ENCODE measurements around the gene ACTRT2.
A peak's percentile ranks its signal among the peaks of the same experiment; 100 is the strongest.

ACTRT2 gene

DNA sequence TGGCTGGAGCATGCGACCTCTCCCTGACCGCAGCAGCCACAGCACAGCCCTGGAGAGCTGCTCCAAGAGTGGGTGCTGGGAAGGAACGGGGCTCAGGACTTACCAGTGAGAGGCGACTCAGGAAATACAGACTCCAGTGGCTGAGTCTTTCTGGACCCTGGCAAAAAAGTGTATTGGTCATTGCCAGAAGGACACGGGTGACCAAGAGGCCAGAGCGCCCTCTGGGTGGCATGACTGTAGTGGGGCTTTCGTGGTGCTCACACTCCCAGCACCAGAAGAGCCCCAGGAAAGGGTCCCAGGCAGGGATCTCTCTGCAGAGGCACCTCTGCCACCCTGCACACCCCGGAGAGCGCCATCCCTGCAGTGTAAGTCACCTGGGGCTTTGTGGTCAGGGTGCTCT, 38.9 kb downstream of the ACTRT2 start:
- no peaks in the 10 kb centered on the region for H3K36me3 ChIP-seq (ENCODE audit: control insufficient read depth, insufficient read depth, low read length)
- H3K27ac ChIP-seq (ENCODE audit: low read depth, low read length, severe bottlenecking): no peak overlapping the region
- no peak overlapping the region for H3K4me3 ChIP-seq (ENCODE audit: extremely low read depth, insufficient read depth, low read length, poor library complexity, severe bottlenecking)
- H3K9me3 ChIP-seq (ENCODE audit: control insufficient read depth, low read length): no peaks in the 10 kb centered on the region
- no peaks in the 10 kb centered on the region for H3K4me1 ChIP-seq (ENCODE audit: control insufficient read depth, insufficient read depth, low read length, poor library complexity, severe bottlenecking)
- 82 to 83% methylated on average over 9 of the region's 9 CpGs for WGBS, 2 experiments (ENCODE audit: insufficient coverage in 2 of 2)

- H3K9me3 ChIP-seq (ENCODE audit: control insufficient read depth, low read length): no peaks in the 10 kb centered on the region
- H3K27ac ChIP-seq (ENCODE audit: low read depth, low read length, severe bottlenecking): no peak overlapping the region
- H3K4me1 ChIP-seq (ENCODE audit: control insufficient read depth, insufficient read depth, low read length, poor library complexity, severe bottlenecking): no peaks in the 10 kb centered on the region
- H3K36me3 ChIP-seq (ENCODE audit: control insufficient read depth, insufficient read depth, low read length): no peaks in the 10 kb centered on the region
- no peak overlapping the region for H3K4me3 ChIP-seq (ENCODE audit: extremely low read depth, insufficient read depth, low read length, poor library complexity, severe bottlenecking)
- 66 to 76% methylated on average over 11 to 15 of the region's 15 CpGs for WGBS, 2 experiments (ENCODE audit: insufficient coverage in 2 of 2)
Measured at GRCh38 chr1:3060601-3061551, 39.6 kb downstream of the ACTRT2 start.

DNA sequence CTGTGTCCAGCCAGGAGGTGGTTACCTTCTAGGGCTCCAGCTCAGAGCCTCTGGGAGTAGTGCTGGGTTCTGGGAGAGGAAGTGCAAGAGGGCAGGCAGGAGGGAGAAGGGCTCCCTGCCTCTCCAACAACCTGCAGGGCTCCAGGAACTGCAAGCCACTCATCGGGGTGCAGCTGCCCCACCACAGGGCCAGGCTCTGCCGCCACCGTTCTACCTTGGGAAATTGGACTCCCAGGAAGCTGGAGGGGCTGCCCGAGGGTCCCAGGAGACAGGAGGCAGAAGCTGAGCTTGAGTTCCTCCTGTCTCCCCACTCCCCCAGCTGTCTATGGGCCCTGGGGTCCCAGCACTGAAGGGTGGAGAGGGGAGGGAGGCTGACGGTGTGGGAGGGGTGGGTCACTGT, 40.3 kb downstream of the ACTRT2 start:
- no peaks in the 10 kb centered on the region for H3K9me3 ChIP-seq (ENCODE audit: control insufficient read depth, low read length)
- H3K36me3 ChIP-seq (ENCODE audit: control insufficient read depth, insufficient read depth, low read length): no peaks in the 10 kb centered on the region
- no peaks in the 10 kb centered on the region for H3K4me1 ChIP-seq (ENCODE audit: control insufficient read depth, insufficient read depth, low read length, poor library complexity, severe bottlenecking)
- H3K27ac ChIP-seq (ENCODE audit: low read depth, low read length, severe bottlenecking): no peak overlapping the region
- H3K4me3 ChIP-seq (ENCODE audit: extremely low read depth, insufficient read depth, low read length, poor library complexity, severe bottlenecking): no peak overlapping the region
- 56 to 59% methylated on average over 3 to 4 of the region's 5 CpGs for WGBS, 2 experiments (ENCODE audit: insufficient coverage in 2 of 2)

DNA sequence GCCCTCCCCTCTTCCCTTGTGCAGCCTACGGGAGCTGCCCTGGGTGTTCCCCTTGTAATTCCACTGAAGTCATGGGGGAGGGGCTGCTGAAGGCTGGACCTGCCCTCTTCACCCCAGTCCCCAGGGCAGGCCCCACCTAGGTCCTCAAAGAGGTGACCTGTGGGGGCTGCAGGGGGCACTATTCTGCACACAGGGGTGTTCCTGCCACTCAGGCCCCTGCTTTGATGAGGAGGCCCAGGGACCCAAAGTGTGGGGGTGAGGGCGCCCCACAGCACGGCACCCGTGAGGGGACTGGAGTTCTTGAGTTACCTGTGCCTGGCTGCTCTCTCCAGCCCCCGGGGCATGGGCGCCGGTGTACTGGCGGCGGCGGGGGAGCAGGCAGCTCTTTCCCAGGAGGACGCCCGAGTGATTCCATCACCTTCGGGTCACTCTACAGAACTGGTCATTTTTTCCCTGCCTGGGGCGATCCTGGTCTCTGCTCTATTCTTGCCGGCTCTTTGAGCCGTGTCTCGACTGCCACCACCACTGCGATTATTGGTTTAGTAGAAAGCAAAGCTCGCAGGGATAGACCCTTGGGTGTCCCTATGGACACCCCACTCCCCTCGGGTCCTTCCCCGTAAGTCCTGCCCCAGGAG, 40.8 kb downstream of the ACTRT2 start:
- Histone ChIP-seq H3K4me3 (ENCODE audit: extremely low read depth, insufficient read depth, low read length, poor library complexity, severe bottlenecking) (no peak overlapping the region), H3K27ac (ENCODE audit: low read depth, low read length, severe bottlenecking) (no peak overlapping the region), H3K9me3 (ENCODE audit: control insufficient read depth, low read length) (no peaks in the 10 kb centered on the region), H3K36me3 (ENCODE audit: control insufficient read depth, insufficient read depth, low read length) (no peaks in the 10 kb centered on the region), H3K4me1 (ENCODE audit: control insufficient read depth, insufficient read depth, low read length, poor library complexity, severe bottlenecking) (no peaks in the 10 kb centered on the region)
- WGBS, 2 experiments (ENCODE audit: insufficient coverage in 2 of 2): 24 to 31% methylated on average over 15 to 17 of the region's 21 CpGs

- Histone ChIP-seq H3K4me1 (ENCODE audit: control insufficient read depth, insufficient read depth, low read length, poor library complexity, severe bottlenecking) (peaks cover 3% of the 10 kb centered on the region), H3K9me3 (ENCODE audit: control insufficient read depth, low read length) (no peaks in the 10 kb centered on the region), H3K36me3 (ENCODE audit: control insufficient read depth, insufficient read depth, low read length) (no peaks in the 10 kb centered on the region), H3K27ac (ENCODE audit: low read depth, low read length, severe bottlenecking) (no peak overlapping the region), H3K4me3 (ENCODE audit: extremely low read depth, insufficient read depth, low read length, poor library complexity, severe bottlenecking) (peak overlapping the region; percentile 11)
- WGBS, 2 experiments (ENCODE audit: insufficient coverage in 2 of 2): 2 to 5% methylated on average over 13 to 19 of the region's 50 CpGs
Measured at GRCh38 chr1:3062616-3063378, 41.5 kb downstream of the ACTRT2 start.

DNA sequence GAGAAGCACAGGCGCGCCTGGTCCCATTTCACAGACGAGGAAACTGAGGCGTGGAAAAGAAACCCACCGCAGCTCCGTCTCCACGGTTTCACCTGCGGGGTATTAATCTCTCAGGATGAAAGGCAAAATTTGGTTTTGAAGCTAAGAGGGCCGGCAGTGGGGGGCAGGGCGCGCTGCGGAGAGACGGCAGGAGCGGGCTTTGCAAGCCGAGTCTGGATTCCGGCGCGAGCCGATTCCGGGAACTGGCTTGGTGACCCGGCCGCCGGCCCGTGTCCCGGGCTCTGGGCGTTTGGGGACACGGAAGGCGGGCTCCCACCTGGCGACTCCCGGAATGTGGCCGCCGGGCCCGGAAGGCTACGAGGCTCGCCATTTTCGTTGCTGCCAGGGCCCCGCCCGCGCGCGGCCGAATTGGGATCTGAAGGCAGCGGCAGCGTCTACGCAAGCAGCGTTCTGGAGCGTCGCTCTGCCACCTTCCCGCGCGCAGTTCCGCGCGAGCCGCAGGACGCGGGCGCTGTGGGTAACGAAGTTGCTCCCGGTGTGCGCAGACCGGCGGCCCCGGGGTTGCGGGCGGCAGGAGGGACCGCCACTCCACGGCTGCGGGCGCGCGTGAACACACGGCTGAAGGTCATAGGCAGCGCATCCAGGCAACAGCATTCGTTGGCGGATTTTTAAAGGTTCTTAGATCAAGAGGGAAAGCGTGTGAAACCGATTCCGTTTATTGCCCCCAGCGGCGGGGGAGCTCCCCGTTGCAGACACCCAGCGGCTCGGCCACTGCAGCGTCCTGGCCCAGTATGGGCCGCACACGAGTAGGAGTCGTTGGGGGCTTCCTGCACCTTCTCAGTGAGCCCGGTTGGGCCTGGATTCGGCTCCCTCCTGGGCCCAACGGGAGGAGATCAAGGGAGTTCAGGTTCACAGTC, 42.4 kb downstream of the ACTRT2 start:
- peak overlapping the region; percentile 11 for H3K4me3 ChIP-seq (ENCODE audit: extremely low read depth, insufficient read depth, low read length, poor library complexity, severe bottlenecking)
- H3K27ac ChIP-seq (ENCODE audit: low read depth, low read length, severe bottlenecking): no peak overlapping the region
- no peaks in the 10 kb centered on the region for H3K9me3 ChIP-seq (ENCODE audit: control insufficient read depth, low read length)
- 5% methylated on average over 65 to 90 of the region's 91 CpGs for WGBS, 2 experiments (ENCODE audit: insufficient coverage in 2 of 2)
- no peaks in the 10 kb centered on the region for H3K36me3 ChIP-seq (ENCODE audit: control insufficient read depth, insufficient read depth, low read length)
- peaks cover 5% of the 10 kb centered on the region for H3K4me1 ChIP-seq (ENCODE audit: control insufficient read depth, insufficient read depth, low read length, poor library complexity, severe bottlenecking)

- Histone ChIP-seq H3K36me3 (ENCODE audit: control insufficient read depth, insufficient read depth, low read length) (no peaks in the 10 kb centered on the region), H3K4me3 (ENCODE audit: extremely low read depth, insufficient read depth, low read length, poor library complexity, severe bottlenecking) (no peak overlapping the region), H3K4me1 (ENCODE audit: control insufficient read depth, insufficient read depth, low read length, poor library complexity, severe bottlenecking) (peaks cover 9% of the 10 kb centered on the region), H3K27ac (ENCODE audit: low read depth, low read length, severe bottlenecking) (no peak overlapping the region), H3K9me3 (ENCODE audit: control insufficient read depth, low read length) (no peaks in the 10 kb centered on the region)
- WGBS, 2 experiments (ENCODE audit: insufficient coverage in 2 of 2): 54% methylated on average over 14 to 17 of the region's 17 CpGs
Measured at GRCh38 chr1:3064296-3064850, 43.1 kb downstream of the ACTRT2 start.

- 59 to 62% methylated on average over 6 to 9 of the region's 9 CpGs for WGBS, 2 experiments (ENCODE audit: insufficient coverage in 2 of 2)
- Histone ChIP-seq H3K4me3 (ENCODE audit: extremely low read depth, insufficient read depth, low read length, poor library complexity, severe bottlenecking) (no peak overlapping the region), H3K27ac (ENCODE audit: low read depth, low read length, severe bottlenecking) (no peak overlapping the region), H3K9me3 (ENCODE audit: control insufficient read depth, low read length) (no peaks in the 10 kb centered on the region), H3K4me1 (ENCODE audit: control insufficient read depth, insufficient read depth, low read length, poor library complexity, severe bottlenecking) (peaks cover 11% of the 10 kb centered on the region), H3K36me3 (ENCODE audit: control insufficient read depth, insufficient read depth, low read length) (no peaks in the 10 kb centered on the region)
Measured at GRCh38 chr1:3064901-3065300, 43.6 kb downstream of the ACTRT2 start.

GRCh38 chr1:3065396-3065795, 44.1 kb downstream of the ACTRT2 start:
- Histone ChIP-seq H3K9me3 (ENCODE audit: control insufficient read depth, low read length) (no peaks in the 10 kb centered on the region), H3K27ac (ENCODE audit: low read depth, low read length, severe bottlenecking) (no peak overlapping the region), H3K4me1 (ENCODE audit: control insufficient read depth, insufficient read depth, low read length, poor library complexity, severe bottlenecking) (peaks cover 11% of the 10 kb centered on the region), H3K36me3 (ENCODE audit: control insufficient read depth, insufficient read depth, low read length) (no peaks in the 10 kb centered on the region), H3K4me3 (ENCODE audit: extremely low read depth, insufficient read depth, low read length, poor library complexity, severe bottlenecking) (no peak overlapping the region)
- WGBS, 2 experiments (ENCODE audit: insufficient coverage in 2 of 2): 55 to 61% methylated on average over 8 of the region's 8 CpGs

GRCh38 chr1:3065797-3066196, 44.5 kb downstream of the ACTRT2 start:
- no peaks in the 10 kb centered on the region for H3K36me3 ChIP-seq (ENCODE audit: control insufficient read depth, insufficient read depth, low read length)
- peaks cover 11% of the 10 kb centered on the region for H3K4me1 ChIP-seq (ENCODE audit: control insufficient read depth, insufficient read depth, low read length, poor library complexity, severe bottlenecking)
- H3K9me3 ChIP-seq (ENCODE audit: control insufficient read depth, low read length): no peaks in the 10 kb centered on the region
- no peak overlapping the region for H3K27ac ChIP-seq (ENCODE audit: low read depth, low read length, severe bottlenecking)
- no peak overlapping the region for H3K4me3 ChIP-seq (ENCODE audit: extremely low read depth, insufficient read depth, low read length, poor library complexity, severe bottlenecking)
- 62 to 65% methylated on average over 6 to 7 of the region's 7 CpGs for WGBS, 2 experiments (ENCODE audit: insufficient coverage in 2 of 2)

All from mesodermal cell (in vitro differentiated cells).